ENCODE data around the gene MRPL17.

The MRPL17 gene

GRCh38 chr11:6658647-6659046 lies 24.5 kb downstream of the MRPL17 start:
- DNase-seq (ENCODE audit: extremely low read depth, low read depth), result no peak
- TF ChIP-seq, protein P1, sequence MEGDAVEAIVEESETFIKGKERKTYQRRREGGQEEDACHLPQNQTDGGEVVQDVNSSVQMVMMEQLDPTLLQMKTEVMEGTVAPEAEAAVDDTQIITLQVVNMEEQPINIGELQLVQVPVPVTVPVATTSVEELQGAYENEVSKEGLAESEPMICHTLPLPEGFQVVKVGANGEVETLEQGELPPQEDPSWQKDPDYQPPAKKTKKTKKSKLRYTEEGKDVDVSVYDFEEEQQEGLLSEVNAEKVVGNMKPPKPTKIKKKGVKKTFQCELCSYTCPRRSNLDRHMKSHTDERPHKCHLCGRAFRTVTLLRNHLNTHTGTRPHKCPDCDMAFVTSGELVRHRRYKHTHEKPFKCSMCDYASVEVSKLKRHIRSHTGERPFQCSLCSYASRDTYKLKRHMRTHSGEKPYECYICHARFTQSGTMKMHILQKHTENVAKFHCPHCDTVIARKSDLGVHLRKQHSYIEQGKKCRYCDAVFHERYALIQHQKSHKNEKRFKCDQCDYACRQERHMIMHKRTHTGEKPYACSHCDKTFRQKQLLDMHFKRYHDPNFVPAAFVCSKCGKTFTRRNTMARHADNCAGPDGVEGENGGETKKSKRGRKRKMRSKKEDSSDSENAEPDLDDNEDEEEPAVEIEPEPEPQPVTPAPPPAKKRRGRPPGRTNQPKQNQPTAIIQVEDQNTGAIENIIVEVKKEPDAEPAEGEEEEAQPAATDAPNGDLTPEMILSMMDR (IDR thresholded peaks at IDR 0.05; ENCODE audit: low read depth, low read length), result no peak

DNA sequence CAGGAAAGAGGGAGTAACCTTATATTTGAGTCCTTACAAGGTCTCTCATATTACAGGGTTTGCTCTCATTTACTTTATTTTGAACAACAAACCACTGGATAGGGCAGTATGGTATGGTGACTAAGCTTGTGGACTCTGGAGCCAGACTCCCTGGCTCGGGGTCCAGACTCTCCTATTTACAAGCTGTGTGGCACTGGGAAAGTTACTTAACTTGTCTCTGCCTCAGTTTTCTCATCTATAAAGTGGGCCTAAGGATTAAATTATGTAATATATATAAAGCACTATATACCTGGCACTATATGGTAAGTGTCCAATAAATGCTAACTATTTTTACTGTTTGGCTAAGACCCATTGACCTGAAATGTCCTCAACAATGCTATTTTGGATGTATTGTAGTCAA lies 25.8 kb downstream of the MRPL17 start:
- TF ChIP-seq, protein P1 (IDR thresholded peaks at IDR 0.05; ENCODE audit: low read depth, low read length), result no peak
- DNase-seq (ENCODE audit: extremely low read depth, low read depth), result no peak

DNA sequence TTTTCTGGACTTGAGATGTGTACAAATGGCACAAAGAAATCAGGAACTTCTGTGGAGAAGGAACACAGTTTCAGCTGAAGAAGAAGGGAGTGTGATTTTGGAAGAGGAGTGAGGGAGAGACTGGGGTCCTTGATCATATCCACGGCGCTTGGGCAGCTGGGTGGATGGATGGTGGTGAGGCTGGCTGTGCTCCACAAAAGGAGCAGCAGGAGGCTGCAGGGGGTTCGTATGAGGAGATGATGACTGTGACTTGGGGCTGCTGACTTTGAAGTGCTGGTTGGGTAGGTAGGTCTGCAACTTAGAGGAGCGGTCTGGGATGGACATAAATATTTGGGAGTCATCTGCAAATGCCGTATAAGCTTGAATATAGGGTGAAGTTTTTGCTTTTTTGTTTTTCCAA lies 26.2 kb downstream of the MRPL17 start:
- no peak for DNase-seq (ENCODE audit: extremely low read depth, low read depth)
- TF ChIP-seq, protein P1 (IDR thresholded peaks at IDR 0.05; ENCODE audit: low read depth, low read length), result no peak

DNA sequence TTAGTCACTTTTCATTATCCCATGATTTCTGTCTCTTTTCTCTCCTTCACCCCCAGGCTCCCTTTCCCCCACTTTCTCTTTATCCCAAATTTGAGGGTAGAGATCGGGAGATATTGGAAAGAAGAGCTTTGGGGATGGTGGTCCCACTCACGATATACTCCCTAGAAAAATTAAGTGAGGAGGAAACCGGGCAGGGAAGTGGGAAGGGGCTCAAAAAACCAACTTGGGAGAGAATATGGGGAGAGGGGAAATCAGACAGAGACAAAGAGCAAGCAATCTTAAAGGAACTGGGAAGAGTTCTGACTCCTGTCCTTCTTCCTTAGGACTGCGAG lies 26.6 kb downstream of the MRPL17 start:
- TF ChIP-seq, protein P1 (IDR thresholded peaks at IDR 0.05; ENCODE audit: low read depth, low read length), result no peak
- no peak for DNase-seq (ENCODE audit: extremely low read depth, low read depth)

- DNase-seq (ENCODE audit: extremely low read depth, low read depth), result no peak
- TF ChIP-seq, protein P1 (IDR thresholded peaks at IDR 0.05; ENCODE audit: low read depth, low read length), result no peak
Observed at GRCh38 chr11:6655790-6656583, 27.2 kb downstream of the MRPL17 start, which contains the start of gene DCHS1. TSS of gene DCHS1 (minus strand) at chr11:6655809. CDS start at chr11:6641613, 14,196 bp downstream.

DNA sequence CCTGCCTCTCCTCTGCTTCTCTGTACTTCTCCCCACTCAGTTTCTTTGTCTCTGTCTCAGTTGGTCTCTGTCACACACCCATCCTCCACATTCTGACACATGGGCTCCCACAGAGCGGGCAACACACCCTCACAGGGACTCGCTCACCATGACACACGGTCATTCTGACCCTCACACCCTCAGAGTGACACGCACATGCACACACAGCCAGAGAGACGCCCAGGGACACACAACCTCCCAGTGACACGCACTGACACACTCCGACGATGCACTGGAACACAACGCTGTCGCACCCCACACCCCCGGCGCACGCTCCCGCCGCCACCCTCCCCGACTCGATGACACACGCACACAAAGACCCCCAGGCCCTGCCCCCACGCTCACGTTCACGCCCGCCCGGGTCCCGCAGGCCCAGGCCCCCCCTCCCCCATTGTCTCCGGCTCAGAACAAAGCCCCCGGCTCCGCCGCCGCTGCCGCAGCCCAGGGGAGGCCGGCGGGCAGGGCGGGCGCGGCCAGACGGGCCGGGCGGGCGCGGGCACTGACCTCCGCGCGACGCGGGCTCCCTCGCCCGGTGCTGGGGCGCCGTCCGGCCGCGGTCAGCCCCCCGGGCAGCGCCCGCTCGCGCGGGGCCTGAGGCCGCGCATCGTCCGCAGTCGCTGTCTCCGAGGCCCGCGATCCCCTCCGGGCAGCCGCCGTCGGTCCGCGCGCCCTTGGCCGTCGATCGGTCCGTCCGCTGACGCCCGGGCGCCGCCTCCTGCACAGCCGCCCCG lies 27.9 kb downstream of the MRPL17 start:
- TF ChIP-seq, protein P1 (IDR thresholded peaks at IDR 0.05; ENCODE audit: low read depth, low read length), result no peak
- no peak for DNase-seq (ENCODE audit: extremely low read depth, low read depth)

Measured in AG09319 (cell line).